AG09309 (cell line): ENCODE results near the gene CACNB2.

Experiments
- DNase-seq: peaks from one replicate; pipeline ENCODE4 v3.0.0-alpha.2; 2010; ENCODE audit warnings: low read depth
- H3K4me3 ChIP-seq: 2 replicates; pipeline ENCODE4 v1.5.1; 2011; ENCODE audit warnings: mild to moderate bottlenecking, low read depth, low read length, moderate library complexity; ENCODE audit not compliant: control insufficient read depth
- TF ChIP-seq, protein P1 (sequence below): IDR thresholded peaks from 2 replicates; pipeline ENCODE4 v1.5.1; 2011; ENCODE audit warnings: mild to moderate bottlenecking, low read depth, low read length, inconsistent platforms; ENCODE audit not compliant: insufficient read depth, control insufficient read depth; ENCODE audit errors: missing control alignments

Gene CACNB2

GRCh38 chr10:18252086-18252485 lies 111.9 kb downstream of the CACNB2 start:
- H3K4me3 ChIP-seq: no peak overlapping the region
- no peak for DNase-seq
- TF ChIP-seq, protein P1, sequence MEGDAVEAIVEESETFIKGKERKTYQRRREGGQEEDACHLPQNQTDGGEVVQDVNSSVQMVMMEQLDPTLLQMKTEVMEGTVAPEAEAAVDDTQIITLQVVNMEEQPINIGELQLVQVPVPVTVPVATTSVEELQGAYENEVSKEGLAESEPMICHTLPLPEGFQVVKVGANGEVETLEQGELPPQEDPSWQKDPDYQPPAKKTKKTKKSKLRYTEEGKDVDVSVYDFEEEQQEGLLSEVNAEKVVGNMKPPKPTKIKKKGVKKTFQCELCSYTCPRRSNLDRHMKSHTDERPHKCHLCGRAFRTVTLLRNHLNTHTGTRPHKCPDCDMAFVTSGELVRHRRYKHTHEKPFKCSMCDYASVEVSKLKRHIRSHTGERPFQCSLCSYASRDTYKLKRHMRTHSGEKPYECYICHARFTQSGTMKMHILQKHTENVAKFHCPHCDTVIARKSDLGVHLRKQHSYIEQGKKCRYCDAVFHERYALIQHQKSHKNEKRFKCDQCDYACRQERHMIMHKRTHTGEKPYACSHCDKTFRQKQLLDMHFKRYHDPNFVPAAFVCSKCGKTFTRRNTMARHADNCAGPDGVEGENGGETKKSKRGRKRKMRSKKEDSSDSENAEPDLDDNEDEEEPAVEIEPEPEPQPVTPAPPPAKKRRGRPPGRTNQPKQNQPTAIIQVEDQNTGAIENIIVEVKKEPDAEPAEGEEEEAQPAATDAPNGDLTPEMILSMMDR: no peak

DNA sequence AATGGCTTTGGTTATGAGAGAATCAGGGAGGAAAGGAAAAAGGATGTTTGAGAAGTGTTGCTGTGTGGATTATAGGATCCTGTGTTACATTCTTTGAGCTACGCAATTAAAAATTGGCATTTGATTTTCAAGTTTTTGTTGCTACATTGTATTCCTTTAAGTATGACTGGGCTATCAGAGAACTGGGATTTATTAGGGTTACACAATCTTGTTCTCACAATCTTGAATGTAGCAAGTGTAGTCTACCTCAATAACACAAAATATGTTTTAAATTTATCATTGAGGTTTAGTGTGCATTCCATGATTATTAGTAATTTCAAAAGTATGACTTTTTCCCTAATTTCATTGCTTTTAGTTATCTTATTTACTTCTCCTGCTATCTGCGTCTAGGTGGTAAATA lies 113.9 kb downstream of the CACNB2 start:
- H3K4me3 ChIP-seq: no peak overlapping the region
- DNase-seq: no peak
- TF ChIP-seq, protein P1: no peak

GRCh38 chr10:18254692-18255091 lies 114.5 kb downstream of the CACNB2 start:
- DNase-seq: no peak
- no peak overlapping the region for H3K4me3 ChIP-seq
- TF ChIP-seq, protein P1: no peak

DNA sequence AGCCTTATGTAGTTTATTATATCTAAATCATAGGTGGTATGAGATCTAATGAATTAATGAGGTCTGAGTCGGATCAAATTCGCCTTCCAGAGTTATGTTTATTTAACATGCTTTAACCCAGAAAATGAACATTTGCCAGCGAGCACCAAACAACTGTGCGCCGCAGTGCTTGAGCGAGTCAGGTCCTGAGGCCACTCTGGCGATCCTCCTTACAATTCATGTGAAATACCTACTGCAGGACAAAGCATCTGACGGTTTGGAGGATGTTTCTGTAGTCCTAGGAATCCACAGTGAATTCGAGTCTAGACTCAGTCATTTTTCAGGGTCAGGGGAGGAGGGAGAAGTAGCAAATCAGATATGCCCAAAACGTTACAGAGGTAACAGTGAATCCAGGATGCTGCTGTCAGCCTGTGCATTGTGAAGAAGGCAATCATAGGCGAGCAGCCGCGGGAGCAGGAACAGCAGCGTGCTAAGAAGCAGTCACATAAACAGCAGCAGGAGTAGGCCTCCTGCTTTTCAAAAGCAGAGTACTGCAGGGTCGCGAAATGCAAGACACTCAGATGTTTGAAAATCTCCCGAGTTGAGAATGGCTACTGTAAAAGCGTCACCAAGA lies 120.2 kb downstream of the CACNB2 start:
- no peak for DNase-seq
- TF ChIP-seq, protein P1: no peak
- no peak overlapping the region for H3K4me3 ChIP-seq

GRCh38 chr10:18261063-18261610 lies 120.9 kb downstream of the CACNB2 start:
- no peak overlapping the region for H3K4me3 ChIP-seq
- TF ChIP-seq, protein P1: no peak
- DNase-seq: no peak

DNA sequence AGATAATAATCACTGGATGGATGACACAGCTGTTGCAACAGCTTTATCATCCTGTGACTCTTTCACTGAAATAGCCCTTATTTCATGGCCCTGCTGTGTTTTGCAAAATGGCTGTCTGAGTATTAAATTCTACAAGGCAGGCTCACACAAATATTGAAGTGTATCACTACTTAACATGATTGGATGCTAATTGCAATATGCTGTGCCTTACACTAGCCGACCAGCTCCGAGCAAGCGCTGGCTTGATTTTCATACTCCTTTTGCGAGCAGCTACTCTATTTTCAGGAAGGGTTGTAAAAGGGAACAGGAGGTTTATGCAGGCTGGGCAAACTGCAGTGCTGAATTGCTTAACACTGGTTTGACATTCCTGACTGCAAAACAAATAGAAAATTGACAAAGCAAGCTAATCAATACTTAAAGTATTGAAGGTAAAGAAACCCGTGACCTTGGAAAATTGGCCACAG lies 121.6 kb downstream of the CACNB2 start:
- no peak overlapping the region for H3K4me3 ChIP-seq
- TF ChIP-seq, protein P1: no peak
- no peak for DNase-seq
